Pulmonary artery endothelial cell (primary cell): ENCODE measurements around the gene OR6C3. TPM values are rescaled to one million over a fixed set of nuclear protein-coding genes. Genes with fewer than 3 reads are reported as not detected.
"Not testable (repeated sequence)": the region's sequence is repeated elsewhere in the genome, so short reads cannot be mapped to it uniquely, and the experiment has no call there.

Experiments used
- DNase-seq: peaks from one replicate; pipeline ENCODE4 v3.0.0-alpha.2; 2011; ENCODE audit warnings: low read depth, low spot score
- total RNA-seq: library from RNA; depleted of rRNA; stranded (reverse); fragments of >200 nt; gene quantifications from 2 replicates; pipeline ENCODE4 v1.2.3, GENCODE V29; 2014

OR6C3 gene
- total RNA-seq = not detected in 2 replicates

- no peak for DNase-seq
Observed at GRCh38 chr12:55330446-55330845, at the start of gene OR6C3. OR6C3 (plus strand) TSS chr12:55330746; CDS start chr12:55331701, 955 bp downstream.

- no peak for DNase-seq
Observed at GRCh38 chr12:55280991-55281390, 49.6 kb upstream of the OR6C3 start.

- DNase-seq = no peak
Observed at GRCh38 chr12:55289999-55290398, 40.5 kb upstream of the OR6C3 start.

GRCh38 chr12:55296469-55296868 lies 34.1 kb upstream of the OR6C3 start, which contains the start of gene OR6C6:
OR6C6 (minus strand) TSS chr12:55296569; CDS start chr12:55295232, 1,337 bp downstream.
- DNase-seq = no peak

- no peak for DNase-seq
Observed at GRCh38 chr12:55314043-55314442, 16.5 kb upstream of the OR6C3 start, which contains the start of gene OR6C1. OR6C1 (plus strand) TSS chr12:55314343; CDS start chr12:55320600, 6,257 bp downstream.

- no peak for DNase-seq
Observed at GRCh38 chr12:55320201-55320600, 10.3 kb upstream of the OR6C3 start.

GRCh38 chr12:55325801-55326200 lies 4.7 kb upstream of the OR6C3 start:
- DNase-seq = not testable (repeated sequence)

- no peak for DNase-seq
Observed at GRCh38 chr12:55336002-55336401, 5.5 kb downstream of the OR6C3 start.

- DNase-seq = not testable (repeated sequence)
Observed at GRCh38 chr12:55355338-55355737, 24.8 kb downstream of the OR6C3 start.

GRCh38 chr12:55362675-55363074 lies 32.1 kb downstream of the OR6C3 start, which contains the start of gene OR6C75:
OR6C75 (plus strand) TSS chr12:55362975; CDS start chr12:55365111, 2,136 bp downstream.
- DNase-seq = no peak

- no peak for DNase-seq
Observed at GRCh38 chr12:55365086-55365485, 34.5 kb downstream of the OR6C3 start.

- DNase-seq = no peak
Observed at GRCh38 chr12:55372521-55372920, 42.0 kb downstream of the OR6C3 start.

Other genes with a start within 250 kb of the OR6C3 start
- gene OR9K2, start 204.3 kb upstream of the OR6C3 start, total RNA-seq = not detected in 2 replicates
- not detected in 2 replicates for gene OR10A7, start 109.7 kb upstream of the OR6C3 start, total RNA-seq
- gene OR6C74, start 86.1 kb upstream of the OR6C3 start, total RNA-seq = not detected in 2 replicates
- gene OR6C6, start 34.2 kb upstream of the OR6C3 start, total RNA-seq = not detected in 2 replicates
- not detected in 2 replicates for gene OR6C1, start 16.4 kb upstream of the OR6C3 start, total RNA-seq
- not detected in 2 replicates for gene OR6C75, start 32.2 kb downstream of the OR6C3 start, total RNA-seq
- gene OR6C65, start 69.8 kb downstream of the OR6C3 start, total RNA-seq = not detected in 2 replicates
- not detected in 2 replicates for gene OR6C76, start 95.5 kb downstream of the OR6C3 start, total RNA-seq
- not detected in 2 replicates for gene OR6C2, start 113.3 kb downstream of the OR6C3 start, total RNA-seq
- not detected in 2 replicates for gene OR6C70, start 139.4 kb downstream of the OR6C3 start, total RNA-seq
- not detected in 2 replicates for gene OR6C68, start 161.6 kb downstream of the OR6C3 start, total RNA-seq
- gene OR6C4, start 218.9 kb downstream of the OR6C3 start, total RNA-seq = not detected in 2 replicates
- gene OR2AP1, start 241.7 kb downstream of the OR6C3 start, total RNA-seq = not detected in 2 replicates